Osteocyte (in vitro differentiated cells): ENCODE results near the gene YTHDC1. TPM values are rescaled to one million over a fixed set of nuclear protein-coding genes. Genes with fewer than 3 reads are reported as not detected.
"Not testable (repeated sequence)": the region's sequence is repeated elsewhere in the genome, so short reads cannot be mapped to it uniquely, and the experiment has no call there.

Experiments used
- DNase-seq: peaks from one replicate; pipeline ENCODE4 v3.0.0; 2021; ENCODE audit warnings: mixed read lengths; ENCODE audit not compliant: unreplicated experiment; ENCODE audit errors: extremely low spot score
- H3K27ac Mint-ChIP-seq: one replicate; pipeline ENCODE4 v1.8.0; 2021; ENCODE audit warnings: mild to moderate bottlenecking, mixed read lengths; ENCODE audit not compliant: unreplicated experiment
- H3K27me3 Mint-ChIP-seq: one replicate; pipeline ENCODE4 v1.8.0; 2021; ENCODE audit warnings: mixed read lengths; ENCODE audit not compliant: unreplicated experiment
- H3K36me3 Mint-ChIP-seq: one replicate; pipeline ENCODE4 v1.8.0; 2021; ENCODE audit warnings: mixed read lengths; ENCODE audit not compliant: unreplicated experiment
- H3K4me1 Mint-ChIP-seq: one replicate; pipeline ENCODE4 v1.8.0; 2021; ENCODE audit warnings: mixed read lengths; ENCODE audit not compliant: unreplicated experiment
- H3K4me3 Mint-ChIP-seq: one replicate; pipeline ENCODE4 v1.8.0; 2021; ENCODE audit warnings: mild to moderate bottlenecking, moderate library complexity, mixed read lengths; ENCODE audit not compliant: unreplicated experiment
- H3K9me3 Mint-ChIP-seq: one replicate; pipeline ENCODE4 v1.8.0; 2021; ENCODE audit warnings: mixed read lengths; ENCODE audit not compliant: unreplicated experiment
- long read RNA-seq: library from polyadenylated mRNA; unstranded; transcript quantifications from one replicate; pipeline ENCODE4 v2.0.0, GENCODE V29; 2021
- total RNA-seq: library from RNA; stranded (reverse); gene quantifications from 2 replicates; pipeline ENCODE4 v1.2.1, GENCODE V29; 2021
- TF ChIP-seq, protein P1 (sequence below): fragments of 200-600 bp; sonication (generic); IDR thresholded peaks from 2 replicates; pipeline ENCODE4 v1.5.0; 2021; ENCODE audit warnings: antibody characterized with exemption, mild to moderate bottlenecking, moderate library complexity

Gene YTHDC1
- 76.1 and 82.8 TPM in 2 replicates for total RNA-seq
- long read RNA-seq, partial matches to known transcripts: 13 of 22 reads
- long read RNA-seq, other reads (novel, unspliced or antisense): 8 of 22 reads

DNA sequence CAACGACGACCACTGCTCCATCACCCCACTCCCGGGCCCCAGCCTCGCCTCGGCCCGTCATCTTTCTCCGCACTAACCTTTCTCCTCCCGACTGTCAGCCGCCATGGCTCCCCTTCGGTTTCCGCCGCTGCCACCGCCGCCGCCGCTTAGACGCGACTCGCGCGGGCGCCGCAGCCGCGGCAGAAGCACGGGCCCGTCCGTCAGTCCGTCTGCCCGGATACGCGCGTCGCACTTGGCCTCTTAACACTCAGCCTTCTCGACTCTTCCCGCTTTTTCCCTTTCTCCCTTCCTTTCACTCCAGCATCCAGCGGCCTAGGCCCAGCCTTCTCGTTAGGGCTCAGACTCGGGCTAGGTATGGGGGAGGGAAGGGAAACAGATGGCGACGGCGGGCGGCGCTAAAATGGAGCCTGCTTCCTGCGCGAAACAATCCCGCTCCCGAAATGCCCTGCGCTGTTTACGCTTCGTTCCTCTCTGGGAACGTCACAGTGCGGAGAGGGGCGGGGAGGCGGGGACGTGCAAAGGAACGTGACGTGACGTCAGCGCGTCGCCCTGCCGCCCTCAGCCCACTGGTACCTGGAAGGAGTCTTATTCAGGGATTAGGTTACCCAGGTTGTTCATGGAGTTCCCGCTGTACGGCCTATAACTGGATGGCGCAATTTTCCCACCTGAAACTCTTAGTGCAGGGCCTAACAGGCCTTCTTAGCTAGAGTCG lies at the start of gene YTHDC1:
Gene YTHDC1 (minus strand): TSS at position 442 of the 712 bp plus-strand sequence. CDS start 337 bp downstream, at position 105.
- H3K36me3 Mint-ChIP-seq: no peaks in the 10 kb centered on the region
- peak; percentile 97 for DNase-seq
- peak within 1 kb of the TSS; percentile 99 for H3K27ac Mint-ChIP-seq
- no peaks in the 10 kb centered on the region for H3K9me3 Mint-ChIP-seq
- H3K4me1 Mint-ChIP-seq: peaks cover 34% of the 10 kb centered on the region
- peak within 1 kb of the TSS; percentile 83 for H3K4me3 Mint-ChIP-seq
- peaks cover 9% of the 10 kb centered on the region for H3K27me3 Mint-ChIP-seq
- TF ChIP-seq, protein P1, sequence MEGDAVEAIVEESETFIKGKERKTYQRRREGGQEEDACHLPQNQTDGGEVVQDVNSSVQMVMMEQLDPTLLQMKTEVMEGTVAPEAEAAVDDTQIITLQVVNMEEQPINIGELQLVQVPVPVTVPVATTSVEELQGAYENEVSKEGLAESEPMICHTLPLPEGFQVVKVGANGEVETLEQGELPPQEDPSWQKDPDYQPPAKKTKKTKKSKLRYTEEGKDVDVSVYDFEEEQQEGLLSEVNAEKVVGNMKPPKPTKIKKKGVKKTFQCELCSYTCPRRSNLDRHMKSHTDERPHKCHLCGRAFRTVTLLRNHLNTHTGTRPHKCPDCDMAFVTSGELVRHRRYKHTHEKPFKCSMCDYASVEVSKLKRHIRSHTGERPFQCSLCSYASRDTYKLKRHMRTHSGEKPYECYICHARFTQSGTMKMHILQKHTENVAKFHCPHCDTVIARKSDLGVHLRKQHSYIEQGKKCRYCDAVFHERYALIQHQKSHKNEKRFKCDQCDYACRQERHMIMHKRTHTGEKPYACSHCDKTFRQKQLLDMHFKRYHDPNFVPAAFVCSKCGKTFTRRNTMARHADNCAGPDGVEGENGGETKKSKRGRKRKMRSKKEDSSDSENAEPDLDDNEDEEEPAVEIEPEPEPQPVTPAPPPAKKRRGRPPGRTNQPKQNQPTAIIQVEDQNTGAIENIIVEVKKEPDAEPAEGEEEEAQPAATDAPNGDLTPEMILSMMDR: no peak

DNA sequence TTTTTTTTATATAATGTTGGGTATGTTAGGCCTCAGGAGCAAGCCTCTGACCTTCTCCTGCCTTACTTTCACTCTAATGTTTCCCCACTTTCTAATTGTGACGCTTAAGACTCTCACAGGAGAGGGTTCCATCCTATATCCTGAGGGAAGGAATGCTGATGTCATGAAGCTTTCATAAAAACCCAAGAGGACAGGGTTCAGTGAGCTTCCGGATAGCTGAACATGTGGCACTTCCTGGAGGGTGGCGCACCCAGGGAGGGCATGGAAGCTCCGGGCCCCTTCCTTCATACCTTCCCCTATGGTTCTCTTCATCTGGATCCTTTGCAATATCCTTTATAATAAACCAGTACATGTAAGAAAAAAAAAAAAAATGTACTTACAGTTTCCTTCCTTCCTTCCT lies 49.4 kb upstream of the YTHDC1 start:
- no peaks in the 10 kb centered on the region for H3K9me3 Mint-ChIP-seq
- peaks cover 10% of the 10 kb centered on the region for H3K27me3 Mint-ChIP-seq
- no peaks in the 10 kb centered on the region for H3K36me3 Mint-ChIP-seq
- H3K4me3 Mint-ChIP-seq: no peak overlapping the region
- H3K27ac Mint-ChIP-seq: no peak overlapping the region
- no peaks in the 10 kb centered on the region for H3K4me1 Mint-ChIP-seq
- no peak for DNase-seq
- TF ChIP-seq, protein P1: no peak

DNA sequence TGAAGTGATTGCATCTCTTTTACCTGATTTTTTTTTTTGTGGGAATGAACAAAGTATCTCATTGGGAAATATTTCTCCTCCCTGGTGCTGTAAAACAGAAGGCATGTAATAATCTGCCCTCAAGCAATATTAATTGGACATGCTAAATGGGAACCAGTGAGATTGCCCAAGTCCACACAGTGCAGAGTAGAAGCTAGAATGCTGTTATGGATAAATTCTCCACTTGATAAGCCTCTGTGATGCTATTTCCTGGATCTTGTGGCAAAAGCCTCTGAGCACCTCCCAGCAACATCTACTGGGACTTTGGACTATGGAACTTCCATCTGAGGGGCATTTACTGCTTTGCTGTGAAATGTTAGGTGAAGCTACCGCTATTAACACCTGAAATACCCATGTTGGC lies 46.9 kb upstream of the YTHDC1 start:
- no peaks in the 10 kb centered on the region for H3K9me3 Mint-ChIP-seq
- no peak for DNase-seq
- H3K4me1 Mint-ChIP-seq: no peaks in the 10 kb centered on the region
- no peak overlapping the region for H3K4me3 Mint-ChIP-seq
- peaks cover 15% of the 10 kb centered on the region for H3K27me3 Mint-ChIP-seq
- no peak overlapping the region for H3K27ac Mint-ChIP-seq
- TF ChIP-seq, protein P1: no peak
- no peaks in the 10 kb centered on the region for H3K36me3 Mint-ChIP-seq

DNA sequence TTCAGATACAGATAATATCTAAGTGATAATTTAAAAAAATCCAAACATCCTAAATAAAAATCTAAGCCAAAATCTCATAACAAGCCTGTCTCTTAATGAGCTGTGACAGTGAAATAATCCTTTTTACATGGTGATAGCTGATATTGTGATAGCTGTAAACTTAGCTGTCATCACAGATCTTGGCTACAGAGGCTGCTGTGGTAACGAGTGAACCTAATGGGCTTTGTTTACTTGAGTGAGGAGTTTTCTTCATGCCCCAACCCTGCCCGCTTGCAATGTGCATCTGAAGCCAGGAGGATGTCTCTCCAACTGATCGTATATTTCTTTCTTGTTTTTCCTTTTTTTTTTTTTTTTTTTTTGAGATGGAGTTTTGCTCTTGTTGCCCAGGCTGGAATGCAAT lies 41.5 kb upstream of the YTHDC1 start:
- TF ChIP-seq, protein P1: no peak
- peaks cover 22% of the 10 kb centered on the region for H3K27me3 Mint-ChIP-seq
- no peaks in the 10 kb centered on the region for H3K4me1 Mint-ChIP-seq
- H3K36me3 Mint-ChIP-seq: no peaks in the 10 kb centered on the region
- no peak for DNase-seq
- H3K4me3 Mint-ChIP-seq: no peak overlapping the region
- no peaks in the 10 kb centered on the region for H3K9me3 Mint-ChIP-seq
- no peak overlapping the region for H3K27ac Mint-ChIP-seq

DNA sequence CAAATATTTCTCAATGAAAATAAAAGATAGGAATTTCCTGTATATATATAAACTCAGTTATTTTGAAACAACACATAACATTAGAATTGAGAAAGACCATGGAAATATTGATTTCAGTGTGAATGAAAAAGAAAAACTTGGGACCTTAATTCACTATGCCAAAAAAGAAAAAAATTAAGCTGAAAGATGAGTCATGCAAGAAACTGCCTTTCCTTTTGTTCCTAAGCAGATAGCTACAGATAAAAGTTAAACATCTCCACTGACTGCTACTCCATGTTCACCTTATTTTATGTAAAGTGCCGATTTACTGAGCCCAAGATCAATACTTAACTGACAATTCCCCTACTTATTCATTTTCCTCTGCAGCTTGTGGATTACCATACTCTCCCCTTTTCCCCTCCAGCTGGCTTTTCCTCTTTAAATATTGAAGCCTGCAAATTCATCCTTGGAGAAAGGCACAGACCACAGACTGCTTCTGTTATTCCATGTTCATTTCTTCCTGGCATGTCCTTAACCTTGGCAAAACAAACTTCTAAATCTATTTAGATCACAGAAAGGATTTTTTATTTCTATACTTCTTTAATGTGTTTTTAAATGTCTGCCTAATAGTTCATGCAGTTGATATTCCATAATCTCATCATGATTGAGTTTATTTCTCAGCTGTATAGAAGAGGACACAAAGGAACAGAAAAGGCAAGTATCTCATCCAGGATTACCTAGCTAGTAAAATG lies 40.5 kb upstream of the YTHDC1 start:
- no peaks in the 10 kb centered on the region for H3K4me1 Mint-ChIP-seq
- H3K27me3 Mint-ChIP-seq: peaks cover 28% of the 10 kb centered on the region
- TF ChIP-seq, protein P1: no peak
- H3K9me3 Mint-ChIP-seq: no peaks in the 10 kb centered on the region
- no peaks in the 10 kb centered on the region for H3K36me3 Mint-ChIP-seq
- no peak overlapping the region for H3K27ac Mint-ChIP-seq
- no peak overlapping the region for H3K4me3 Mint-ChIP-seq
- no peak for DNase-seq

DNA sequence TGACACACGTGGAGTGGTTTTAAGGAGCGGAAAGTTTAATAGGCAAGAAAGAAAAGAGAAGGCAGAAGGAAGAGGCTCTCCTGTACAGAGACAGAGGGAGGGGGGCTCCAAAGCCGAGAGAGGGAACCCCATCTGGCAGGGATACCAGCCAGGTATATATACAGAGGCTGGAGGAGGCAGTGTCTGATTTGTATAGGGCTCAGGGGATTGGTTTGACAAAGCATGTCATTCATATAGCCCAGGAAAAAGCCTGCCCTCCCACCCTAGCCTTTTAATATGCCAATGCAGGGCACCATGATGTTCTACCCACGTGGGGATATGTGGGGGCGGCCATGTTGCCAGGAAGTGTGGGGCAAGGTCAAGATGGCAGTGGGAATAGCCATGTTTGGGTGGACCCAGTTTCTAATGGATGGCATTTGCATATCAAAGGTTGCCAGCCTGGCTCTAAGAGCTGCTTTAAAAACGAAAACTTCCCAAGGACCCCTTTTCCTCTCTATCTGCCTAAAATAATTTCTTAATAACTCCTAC lies 39.6 kb upstream of the YTHDC1 start:
- DNase-seq, H3K4me3 Mint-ChIP-seq, H3K4me1 Mint-ChIP-seq, H3K9me3 Mint-ChIP-seq, H3K27ac Mint-ChIP-seq, H3K36me3 Mint-ChIP-seq: not testable (repeated sequence)
- peaks cover 28% of the 10 kb centered on the region for H3K27me3 Mint-ChIP-seq
